LNCAP (cell line): ENCODE measurements around the gene SLC4A8.

Experiments used
- TF ChIP-seq, protein P1 (sequence below): fragments of 450-650 bp; IDR thresholded peaks from 2 replicates; pipeline ENCODE4 v1.5.1; 2017; ENCODE audit warnings: mild to moderate bottlenecking

The SLC4A8 gene

DNA sequence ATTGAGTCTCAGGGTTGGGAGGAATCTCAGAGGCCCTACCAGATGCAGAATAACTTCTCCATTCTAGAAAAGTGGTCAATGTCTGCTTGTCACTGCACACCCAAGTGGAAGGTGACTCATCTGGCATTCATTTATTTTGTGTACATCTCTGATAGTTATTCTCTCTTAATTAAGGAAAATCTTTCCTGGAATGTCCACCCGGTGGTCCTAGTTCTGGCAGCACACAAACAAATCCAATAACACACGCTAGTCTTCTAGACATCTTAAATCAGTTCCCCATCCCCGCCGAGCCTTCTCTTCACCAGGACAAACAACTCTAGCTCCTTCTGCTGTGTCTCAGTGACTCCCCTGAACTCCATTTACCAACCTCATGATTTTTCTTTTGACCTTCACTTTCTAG is 116.4 kb downstream of the SLC4A8 start:
- TF ChIP-seq, protein P1, sequence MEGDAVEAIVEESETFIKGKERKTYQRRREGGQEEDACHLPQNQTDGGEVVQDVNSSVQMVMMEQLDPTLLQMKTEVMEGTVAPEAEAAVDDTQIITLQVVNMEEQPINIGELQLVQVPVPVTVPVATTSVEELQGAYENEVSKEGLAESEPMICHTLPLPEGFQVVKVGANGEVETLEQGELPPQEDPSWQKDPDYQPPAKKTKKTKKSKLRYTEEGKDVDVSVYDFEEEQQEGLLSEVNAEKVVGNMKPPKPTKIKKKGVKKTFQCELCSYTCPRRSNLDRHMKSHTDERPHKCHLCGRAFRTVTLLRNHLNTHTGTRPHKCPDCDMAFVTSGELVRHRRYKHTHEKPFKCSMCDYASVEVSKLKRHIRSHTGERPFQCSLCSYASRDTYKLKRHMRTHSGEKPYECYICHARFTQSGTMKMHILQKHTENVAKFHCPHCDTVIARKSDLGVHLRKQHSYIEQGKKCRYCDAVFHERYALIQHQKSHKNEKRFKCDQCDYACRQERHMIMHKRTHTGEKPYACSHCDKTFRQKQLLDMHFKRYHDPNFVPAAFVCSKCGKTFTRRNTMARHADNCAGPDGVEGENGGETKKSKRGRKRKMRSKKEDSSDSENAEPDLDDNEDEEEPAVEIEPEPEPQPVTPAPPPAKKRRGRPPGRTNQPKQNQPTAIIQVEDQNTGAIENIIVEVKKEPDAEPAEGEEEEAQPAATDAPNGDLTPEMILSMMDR = no peak

DNA sequence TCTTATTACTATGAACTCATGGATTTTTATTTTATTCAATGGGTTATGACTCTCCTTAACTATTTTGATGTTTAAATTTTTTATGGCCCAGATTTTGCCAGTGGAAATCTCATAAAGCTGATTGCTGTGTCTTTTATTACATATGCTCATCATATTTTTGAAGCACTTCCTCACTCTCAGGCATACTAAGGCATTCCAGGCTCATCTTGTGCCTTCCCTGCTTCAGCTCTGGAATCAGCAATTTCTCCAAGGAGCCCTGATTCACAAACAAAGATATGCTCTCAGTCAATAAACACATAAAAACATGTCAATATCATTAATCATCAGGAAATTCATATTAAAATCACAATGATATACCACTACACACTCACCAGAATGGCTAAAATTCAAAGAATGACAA is 121.5 kb downstream of the SLC4A8 start:
- TF ChIP-seq, protein P1 = no peak

DNA sequence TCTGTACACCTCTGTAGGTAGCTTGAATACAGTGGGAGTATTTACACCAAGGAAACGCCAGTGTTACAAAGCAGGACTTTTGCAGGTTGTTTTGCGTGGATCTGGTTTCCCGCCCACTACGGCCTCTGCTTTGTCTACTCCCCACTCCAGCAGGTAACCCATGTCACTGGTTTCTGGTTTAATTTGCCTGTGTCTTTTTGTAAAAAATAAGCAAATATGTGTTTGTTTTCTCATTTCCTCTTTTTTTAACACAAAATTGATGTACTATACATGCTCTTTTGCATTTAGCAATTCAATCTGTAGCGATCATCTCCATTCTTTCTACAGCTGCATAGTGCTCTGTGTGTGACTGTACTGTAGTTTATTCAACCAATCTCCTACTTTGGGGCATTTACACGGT is 123.0 kb downstream of the SLC4A8 start:
- TF ChIP-seq, protein P1 = no peak

DNA sequence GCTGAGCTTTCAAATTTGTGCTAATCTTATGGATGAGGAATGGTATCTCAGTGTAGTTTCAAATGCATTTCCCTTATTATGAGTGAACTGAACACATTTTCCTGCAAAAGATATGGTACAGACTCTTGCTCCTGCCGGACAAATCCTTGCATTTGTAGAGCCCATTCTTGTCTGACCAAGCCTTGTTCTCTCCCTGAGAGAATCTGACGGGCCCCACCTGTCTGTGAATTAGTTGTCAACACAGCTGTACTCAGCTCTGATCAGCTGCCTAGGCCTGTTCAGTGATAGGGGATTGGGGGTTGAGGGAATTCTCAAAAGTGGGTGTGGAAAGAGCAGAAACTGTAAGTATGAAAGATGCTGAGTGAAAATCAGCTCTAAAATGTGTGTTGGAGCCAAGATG is 123.6 kb downstream of the SLC4A8 start:
- TF ChIP-seq, protein P1 = no peak

DNA sequence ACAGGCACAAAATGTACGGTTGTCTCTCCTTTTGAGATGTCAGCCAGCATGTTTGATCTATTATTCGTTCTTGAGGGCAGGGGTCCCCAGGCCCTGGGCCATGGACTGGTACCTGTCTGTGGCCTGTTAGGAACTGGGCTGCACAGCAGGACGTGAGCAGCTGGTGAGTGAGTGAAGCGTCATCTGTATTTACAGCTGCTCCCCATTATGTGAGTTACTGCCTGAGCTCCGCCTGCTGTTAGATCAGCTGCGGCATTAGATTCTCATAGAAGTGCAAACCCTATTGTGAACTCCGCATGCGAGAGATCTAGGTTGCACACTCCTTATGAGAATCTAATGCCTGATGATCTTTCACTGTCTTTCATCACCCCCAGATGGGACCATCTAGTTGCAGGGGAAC is 125.0 kb downstream of the SLC4A8 start:
- TF ChIP-seq, protein P1 = no peak
